ENCODE data around the gene DYSF.

DNA sequence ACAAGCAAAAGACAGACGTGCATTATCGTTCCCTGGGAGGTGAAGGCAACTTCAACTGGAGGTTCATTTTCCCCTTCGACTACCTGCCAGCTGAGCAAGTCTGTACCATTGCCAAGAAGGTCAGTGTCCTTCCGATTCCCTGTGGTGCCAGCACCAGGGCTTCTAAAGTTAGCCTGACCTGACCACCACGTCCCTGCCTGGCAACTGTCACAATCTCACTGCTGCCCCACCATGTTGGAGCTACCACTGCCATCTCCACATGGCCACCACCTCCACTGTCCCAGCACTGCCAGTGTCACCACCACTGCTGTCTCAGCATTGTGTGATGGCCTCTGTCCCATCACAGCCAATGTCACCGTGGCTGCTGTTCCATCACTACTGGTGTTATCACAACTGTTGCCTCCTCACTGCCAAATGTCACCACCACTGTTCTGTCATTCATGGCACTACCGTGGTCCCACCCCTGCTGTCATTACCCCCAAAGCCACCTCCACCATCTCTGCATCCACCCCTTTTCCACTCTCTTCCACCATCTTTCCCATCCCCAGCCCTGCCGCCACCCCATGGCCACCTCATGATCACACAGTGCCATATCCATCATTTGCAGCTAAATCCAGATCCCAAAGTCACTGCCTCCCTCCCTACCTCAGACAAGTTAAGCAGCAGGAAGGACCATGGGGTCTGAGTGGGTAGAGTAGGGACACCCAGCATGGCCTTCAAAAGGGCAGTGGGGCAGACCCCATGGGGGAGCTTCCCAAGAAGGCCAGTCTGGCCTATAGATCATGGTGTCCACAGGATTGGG lies 216.5 kb downstream of the DYSF start:
- no peak for TF ChIP-seq POLR2AphosphoS5 (IDR thresholded peaks at IDR 0.05; ENCODE audit: low read depth, low read length)
- TF ChIP-seq SIN3A (IDR thresholded peaks at IDR 0.05; ENCODE audit: borderline replicate concordance, insufficient read depth, low read length), result no peak
- TF ChIP-seq, protein P1, sequence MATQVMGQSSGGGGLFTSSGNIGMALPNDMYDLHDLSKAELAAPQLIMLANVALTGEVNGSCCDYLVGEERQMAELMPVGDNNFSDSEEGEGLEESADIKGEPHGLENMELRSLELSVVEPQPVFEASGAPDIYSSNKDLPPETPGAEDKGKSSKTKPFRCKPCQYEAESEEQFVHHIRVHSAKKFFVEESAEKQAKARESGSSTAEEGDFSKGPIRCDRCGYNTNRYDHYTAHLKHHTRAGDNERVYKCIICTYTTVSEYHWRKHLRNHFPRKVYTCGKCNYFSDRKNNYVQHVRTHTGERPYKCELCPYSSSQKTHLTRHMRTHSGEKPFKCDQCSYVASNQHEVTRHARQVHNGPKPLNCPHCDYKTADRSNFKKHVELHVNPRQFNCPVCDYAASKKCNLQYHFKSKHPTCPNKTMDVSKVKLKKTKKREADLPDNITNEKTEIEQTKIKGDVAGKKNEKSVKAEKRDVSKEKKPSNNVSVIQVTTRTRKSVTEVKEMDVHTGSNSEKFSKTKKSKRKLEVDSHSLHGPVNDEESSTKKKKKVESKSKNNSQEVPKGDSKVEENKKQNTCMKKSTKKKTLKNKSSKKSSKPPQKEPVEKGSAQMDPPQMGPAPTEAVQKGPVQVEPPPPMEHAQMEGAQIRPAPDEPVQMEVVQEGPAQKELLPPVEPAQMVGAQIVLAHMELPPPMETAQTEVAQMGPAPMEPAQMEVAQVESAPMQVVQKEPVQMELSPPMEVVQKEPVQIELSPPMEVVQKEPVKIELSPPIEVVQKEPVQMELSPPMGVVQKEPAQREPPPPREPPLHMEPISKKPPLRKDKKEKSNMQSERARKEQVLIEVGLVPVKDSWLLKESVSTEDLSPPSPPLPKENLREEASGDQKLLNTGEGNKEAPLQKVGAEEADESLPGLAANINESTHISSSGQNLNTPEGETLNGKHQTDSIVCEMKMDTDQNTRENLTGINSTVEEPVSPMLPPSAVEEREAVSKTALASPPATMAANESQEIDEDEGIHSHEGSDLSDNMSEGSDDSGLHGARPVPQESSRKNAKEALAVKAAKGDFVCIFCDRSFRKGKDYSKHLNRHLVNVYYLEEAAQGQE (IDR thresholded peaks at IDR 0.05; ENCODE audit: insufficient read depth in 1 of 2, low read depth in 2 of 2, low read length in 2 of 2), result no peak
- no peak for TF ChIP-seq TAF1 (IDR thresholded peaks at IDR 0.05; ENCODE audit: borderline replicate concordance, insufficient read depth, low read length)
- no peak for TF ChIP-seq FOXP2 (optimal IDR thresholded peaks at IDR 0.05; ENCODE audit: borderline replicate concordance, extremely low read depth, extremely low read length, insufficient read depth)

Measured in PFSK-1 (cell line).